Large intestine (tissue), 3 donors: ENCODE data around the gene ACOT8. TPM values are rescaled to one million over a fixed set of nuclear protein-coding genes. Genes with fewer than 3 reads are reported as not detected.

ENCODE experiments used
- DNase-seq, 2 donors: peaks; one replicate each; pipeline versions ENCODE4 v3.0.0 to v3.0.0-alpha.2; 2013
- H3K27ac ChIP-seq: one replicate; pipeline ENCODE4 v1.5.1; 2013; ENCODE audit warnings: low read length
- H3K27me3 ChIP-seq: 2 replicates; pipeline ENCODE4 v1.6.1; 2013; ENCODE audit warnings: low read length; ENCODE audit not compliant: control insufficient read depth, insufficient read depth
- H3K36me3 ChIP-seq: 2 replicates; pipeline ENCODE4 v1.6.1; 2013; ENCODE audit warnings: low read length; ENCODE audit not compliant: control insufficient read depth, insufficient read depth
- H3K4me1 ChIP-seq: one replicate; pipeline ENCODE4 v1.6.1; 2013; ENCODE audit warnings: low read length; ENCODE audit not compliant: control insufficient read depth, insufficient read depth
- H3K4me3 ChIP-seq: one replicate; pipeline ENCODE4 v1.5.1; 2013; ENCODE audit warnings: low read length
- H3K9me3 ChIP-seq: one replicate; pipeline ENCODE4 v1.6.1; 2013; ENCODE audit warnings: mild to moderate bottlenecking, low read depth, low read length, moderate library complexity; ENCODE audit not compliant: control insufficient read depth
- WGBS: methylation state at CpG from one replicate; pipeline ENCODE4 v1.1.5; 2013; ENCODE audit warnings: low lambda C conversion rate; ENCODE audit not compliant: insufficient coverage; 5-methylcytosine and 5-hydroxymethylcytosine counted together
- polyA plus RNA-seq: library from polyadenylated mRNA; unstranded; fragments of 120-200 nt; gene quantifications from one replicate; pipeline ENCODE4 v1.2.1, GENCODE V29; 2013

ACOT8 gene
- polyA plus RNA-seq, 1 donor, result 26.5 TPM

DNA sequence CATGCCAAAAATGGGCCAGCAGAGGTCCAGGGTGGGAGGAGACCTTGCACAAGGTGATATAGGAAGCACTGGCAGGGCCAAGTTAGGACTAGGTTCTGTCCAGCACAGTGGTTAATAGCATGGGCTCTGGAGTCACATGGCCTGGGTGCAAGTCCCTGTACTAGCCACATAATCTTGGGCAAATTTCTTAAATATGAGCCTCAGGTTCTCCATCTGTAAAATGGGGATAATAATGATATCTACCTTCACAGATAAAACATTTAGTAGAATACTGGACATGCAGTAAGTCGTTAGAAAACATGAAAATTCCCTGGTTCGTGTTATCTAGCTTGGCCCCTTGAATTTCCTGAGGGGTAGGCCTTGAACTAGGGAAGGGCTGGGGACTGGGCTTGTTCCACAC is 40.1 kb upstream of the ACOT8 start:
- WGBS, result 100% methylated on average over 1 of the region's 2 CpGs
- peaks cover 79% of the 10 kb centered on the region for H3K36me3 ChIP-seq

DNA sequence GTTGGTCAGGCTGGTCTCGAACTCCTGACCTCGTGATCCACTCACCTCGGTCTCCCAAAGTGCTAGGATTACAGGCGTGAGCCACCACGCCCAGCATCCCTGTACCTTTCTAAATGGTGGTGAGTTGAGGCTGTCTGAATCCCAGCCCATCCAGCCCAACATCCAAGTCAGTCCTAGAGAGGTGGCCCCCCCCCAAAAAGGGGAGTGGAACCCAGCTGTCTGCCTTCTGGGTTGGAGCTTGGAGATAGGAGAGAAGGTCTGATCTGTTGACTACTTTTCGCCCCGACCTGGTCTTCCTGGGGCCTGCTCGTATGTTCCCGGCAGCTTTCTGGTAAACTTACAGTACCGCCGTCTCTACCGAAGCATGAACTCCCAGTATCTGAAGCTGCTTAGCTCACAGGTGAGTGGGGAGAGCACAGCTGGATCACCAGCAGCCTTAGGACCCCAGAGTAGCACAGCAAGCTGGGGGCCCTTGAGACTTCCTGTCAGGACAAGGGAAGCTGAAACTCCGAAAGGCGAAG is 39.5 kb upstream of the ACOT8 start:
- DNase-seq, result no peak
- peaks cover 18% of the 10 kb centered on the region for H3K4me1 ChIP-seq

More for the DNA sequence above, 40.1 kb upstream of the ACOT8 start:
- no peaks in the 10 kb centered on the region for H3K27me3 ChIP-seq
- no peak for DNase-seq
- peaks cover 18% of the 10 kb centered on the region for H3K4me1 ChIP-seq
- no peaks in the 10 kb centered on the region for H3K9me3 ChIP-seq
- no peak overlapping the region for H3K4me3 ChIP-seq
- H3K27ac ChIP-seq, result no peak overlapping the region

GRCh38 chr20:45894797-45895196 is 37.6 kb upstream of the ACOT8 start:
- DNase-seq, result no peak
- WGBS, result no CpG with 5 or more reads among the region's 12 CpGs
- Histone ChIP-seq H3K27ac (no peak overlapping the region), H3K4me3 (no peak overlapping the region), H3K27me3 (no peaks in the 10 kb centered on the region), H3K9me3 (no peaks in the 10 kb centered on the region), H3K36me3 (peaks cover 73% of the 10 kb centered on the region), H3K4me1 (peaks cover 18% of the 10 kb centered on the region)

More for the DNA sequence above, 39.5 kb upstream of the ACOT8 start:
- WGBS, result no CpG with 5 or more reads among the region's 14 CpGs
- Histone ChIP-seq H3K27me3 (no peaks in the 10 kb centered on the region), H3K4me3 (no peak overlapping the region), H3K9me3 (no peaks in the 10 kb centered on the region), H3K27ac (no peak overlapping the region), H3K36me3 (peaks cover 79% of the 10 kb centered on the region)

GRCh38 chr20:45893831-45894230 is 36.6 kb upstream of the ACOT8 start:
- Histone ChIP-seq H3K27ac (peak overlapping the region; percentile 96), H3K4me1 (peaks cover 18% of the 10 kb centered on the region), H3K36me3 (peaks cover 64% of the 10 kb centered on the region), H3K4me3 (peak overlapping the region; percentile 32), H3K27me3 (no peaks in the 10 kb centered on the region), H3K9me3 (no peaks in the 10 kb centered on the region)
- DNase-seq, result no peak
- WGBS, result 80% methylated on average over 1 of the region's 4 CpGs

DNA sequence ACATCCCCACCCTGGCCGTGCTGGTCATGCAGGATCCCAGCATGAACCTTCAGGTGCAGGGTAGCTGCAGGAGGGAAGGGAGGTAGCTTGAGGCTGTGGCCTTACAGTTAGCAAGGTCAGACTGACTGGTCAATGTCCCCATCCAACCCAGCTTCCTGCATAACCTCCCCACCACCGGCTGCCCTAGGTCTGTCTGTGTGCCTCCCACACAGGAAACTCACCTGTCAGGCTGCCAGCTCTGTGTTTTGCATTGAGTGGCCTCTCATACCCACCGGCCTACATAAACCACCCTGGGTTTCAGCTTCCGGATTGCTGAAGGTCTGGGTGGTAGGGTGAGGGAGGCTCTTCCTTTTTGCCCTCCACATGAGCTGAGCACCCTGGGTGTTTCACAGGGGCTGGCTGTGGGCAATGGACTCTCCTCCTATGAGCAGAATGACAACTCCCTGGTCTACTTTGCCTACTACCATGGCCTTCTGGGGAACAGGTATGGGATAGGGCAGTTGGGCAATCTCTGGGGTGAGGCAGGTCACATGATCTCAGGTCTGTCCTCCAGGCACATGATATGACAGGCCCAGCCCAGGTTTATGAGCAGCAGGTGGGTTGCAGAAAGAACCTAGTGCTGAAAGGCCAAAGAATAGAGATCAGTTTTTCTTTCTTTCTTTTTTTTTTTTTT is 35.8 kb upstream of the ACOT8 start:
- no CpG with 5 or more reads among the region's 4 CpGs for WGBS
- Histone ChIP-seq H3K4me3 (peak overlapping the region; percentile 92), H3K9me3 (no peaks in the 10 kb centered on the region), H3K4me1 (peaks cover 18% of the 10 kb centered on the region), H3K27ac (peak overlapping the region; percentile 96), H3K36me3 (peaks cover 61% of the 10 kb centered on the region), H3K27me3 (no peaks in the 10 kb centered on the region)
- DNase-seq, result peak; percentile 93 to 95

- Histone ChIP-seq H3K4me3 (peak overlapping the region; percentile 92), H3K9me3 (no peaks in the 10 kb centered on the region), H3K4me1 (peaks cover 18% of the 10 kb centered on the region), H3K27me3 (no peaks in the 10 kb centered on the region), H3K27ac (peak overlapping the region; percentile 96), H3K36me3 (peaks cover 60% of the 10 kb centered on the region)
- DNase-seq, result peak in 1 of 2 donors; percentile 50
- WGBS, result 90% methylated on average over 2 of the region's 9 CpGs
Observed at GRCh38 chr20:45892049-45892825, 35.0 kb upstream of the ACOT8 start.

- WGBS, result no CpG with 5 or more reads among the region's 78 CpGs
- DNase-seq, result peak; percentile 95 to 97
- H3K27me3 ChIP-seq, result no peaks in the 10 kb centered on the region
- no peaks in the 10 kb centered on the region for H3K9me3 ChIP-seq
- H3K4me3 ChIP-seq, result peak within 1 kb of the TSS; percentile 92
- peaks cover 60% of the 10 kb centered on the region for H3K36me3 ChIP-seq
- H3K27ac ChIP-seq, result peak within 1 kb of the TSS; percentile 96
- H3K4me1 ChIP-seq, result peaks cover 18% of the 10 kb centered on the region
Observed at GRCh38 chr20:45890985-45891983, 34.1 kb upstream of the ACOT8 start, which contains the start of the genes CTSA and NEURL2. CTSA (plus strand) TSS chr20:45891335; CDS start chr20:45891569, 234 bp downstream. NEURL2 (minus strand) TSS chr20:45891208; CDS start chr20:45890991, 217 bp downstream.

GRCh38 chr20:45890077-45890984 is 33.1 kb upstream of the ACOT8 start:
- peaks cover 52% of the 10 kb centered on the region for H3K36me3 ChIP-seq

DNA sequence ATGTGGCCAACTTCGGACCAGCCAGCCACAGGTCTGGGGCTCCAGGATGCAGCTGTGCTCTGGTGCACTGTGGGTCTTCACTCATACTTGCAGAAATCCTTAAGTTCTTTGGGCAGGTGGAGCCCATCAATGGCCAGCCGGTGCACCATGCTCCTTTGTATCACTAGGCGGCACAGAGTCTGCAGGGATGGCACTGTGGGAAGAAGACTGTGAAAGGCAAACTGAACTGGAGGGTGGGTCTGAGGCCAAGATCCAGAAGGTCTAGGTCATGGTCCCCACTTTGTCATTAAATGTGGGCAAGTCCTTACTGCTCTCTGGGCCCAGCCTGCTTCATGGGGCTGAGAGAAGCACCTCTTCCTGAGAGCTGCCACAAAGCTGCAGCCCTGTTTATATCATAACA is 31.5 kb upstream of the ACOT8 start:
- Histone ChIP-seq H3K36me3 (peaks cover 41% of the 10 kb centered on the region), H3K27me3 (no peaks in the 10 kb centered on the region)

More at GRCh38 chr20:45890077-45890984, 33.1 kb upstream of the ACOT8 start:
- H3K4me3 ChIP-seq, result peak overlapping the region; percentile 92
- DNase-seq, result peak; percentile 73 to 85
- peak overlapping the region; percentile 96 for H3K27ac ChIP-seq
- H3K27me3 ChIP-seq, result no peaks in the 10 kb centered on the region
- no CpG with 5 or more reads among the region's 79 CpGs for WGBS
- H3K4me1 ChIP-seq, result peaks cover 22% of the 10 kb centered on the region
- H3K9me3 ChIP-seq, result no peaks in the 10 kb centered on the region

More for the DNA sequence above, 31.5 kb upstream of the ACOT8 start:
- no CpG with 5 or more reads among the region's 3 CpGs for WGBS
- Histone ChIP-seq H3K4me3 (peak overlapping the region; percentile 92), H3K27ac (no peak overlapping the region), H3K4me1 (peaks cover 19% of the 10 kb centered on the region), H3K9me3 (no peaks in the 10 kb centered on the region)
- DNase-seq, result no peak
